ENCODE data around the gene POLR1F. TPM values are rescaled to one million over a fixed set of nuclear protein-coding genes. Genes with fewer than 3 reads are reported as not detected.

POLR1F gene
- total and polyA plus RNA-seq, 2 of the 4 experiments (the other 2 are of a cell fraction): 6.8 to 16.1 TPM

DNA sequence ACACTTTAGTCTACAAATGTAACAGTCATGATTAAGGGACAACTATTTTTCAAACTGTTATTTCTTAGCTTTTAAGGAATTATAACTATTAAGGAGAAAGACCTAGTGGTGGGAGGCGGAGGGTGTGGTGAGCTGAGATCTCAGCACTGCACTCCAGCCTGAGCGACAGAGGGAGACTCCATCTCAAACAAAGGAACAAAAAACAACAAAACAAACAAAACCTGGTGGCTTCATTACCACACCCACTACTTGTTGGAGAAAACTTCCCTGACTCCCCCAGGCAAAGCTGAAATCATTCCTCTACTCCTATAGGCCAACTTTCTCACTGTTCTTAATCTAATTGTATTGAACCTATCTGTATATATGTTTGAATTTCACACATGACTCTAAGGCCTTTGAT is 3.2 kb downstream of the POLR1F start:
- in situ Hi-C loops (cut with MboI; ENCODE audit: low sequenced_read_pairs): no loop called here
- no peak overlapping the region for H3K56ac ChIP-seq (ENCODE audit: extremely low read depth, insufficient read depth, low read length)
- H4K91ac ChIP-seq (ENCODE audit: insufficient read depth, low read depth, low read length): no peak overlapping the region
- H3K4me1 ChIP-seq (ENCODE audit: control insufficient read depth, insufficient read depth, low read length): no peaks in the 10 kb centered on the region
- intact Hi-C loops (cut with micrococcal nuclease): no loop called here
- no peak overlapping the region for H2BK15ac ChIP-seq (ENCODE audit: low read depth, low read length)
- H3K9me1 ChIP-seq (ENCODE audit: insufficient read depth, low read length): no peaks in the 10 kb centered on the region
- H4K20me1 ChIP-seq (ENCODE audit: insufficient read depth, low read length): no peaks in the 10 kb centered on the region
- dilution Hi-C loops (cut with HindIII; ENCODE audit: low sequenced_read_pairs, unreplicated experiment): no loop called here
- no peak overlapping the region for H3K4ac ChIP-seq (ENCODE audit: low read depth, low read length)
- H4K5ac ChIP-seq (ENCODE audit: low read depth, low read length): no peak overlapping the region
- no CpG with 5 or more reads among the region's 2 CpGs for WGBS, 2 experiments (ENCODE audit: extremely low coverage in 2 of 2, insufficient read length in 1 of 2)
- no peaks in the 10 kb centered on the region for H3K27me3 ChIP-seq (ENCODE audit: control insufficient read depth, insufficient read depth, low read length)
- no peak overlapping the region for H3K4me2 ChIP-seq (ENCODE audit: low read depth, low read length)
- no peak overlapping the region for H3K4me3 ChIP-seq (ENCODE audit: insufficient read depth, low read depth, low read length)
- H2BK5ac ChIP-seq (ENCODE audit: low read depth, low read length, poor library complexity, severe bottlenecking): no peak overlapping the region
- no TSS peak for BruUV-seq (replicated peaks)
- H3K9ac ChIP-seq (ENCODE audit: low read depth, low read length): no peak overlapping the region
- ATAC-seq (ENCODE audit: low read depth): no peak
- ChIA-PET CTCF (interaction anchor here (1.6 kb wide), 1 partner anchor 892 kb away, joined by 3 read pairs; no protein-coding TSS in a partner anchor), POLR2A (ENCODE audit: unreplicated experiment) (no interaction called here)
- no peak for DNase-seq
- no peaks in the 10 kb centered on the region for H3K9me3 ChIP-seq (ENCODE audit: control insufficient read depth, insufficient read depth, low read length)
- H2BK120ac ChIP-seq (ENCODE audit: low read depth, low read length): no peak overlapping the region
- H3K27ac ChIP-seq (ENCODE audit: insufficient read depth, low read length): no peak overlapping the region
- no peak overlapping the region for H3K14ac ChIP-seq (replicated peaks; ENCODE audit: low read depth, low read length)
- H2AFZ ChIP-seq (replicated peaks; ENCODE audit: low read length, poor library complexity): no peak overlapping the region
- no peak overlapping the region for H4K8ac ChIP-seq (ENCODE audit: low read depth in 2 of 2, low read length in 2 of 2)
- no peak overlapping the region for H2BK20ac ChIP-seq (ENCODE audit: low read depth, low read length)
- H3K36me3 ChIP-seq (ENCODE audit: control insufficient read depth, insufficient read depth, low read length): no peaks in the 10 kb centered on the region
- peaks cover 11 to 27% of the 10 kb centered on the region in 2 experiments for H3K79me1 ChIP-seq (ENCODE audit: low read depth in 1 of 2, low read length in 2 of 2)
- no peak overlapping the region for H3K23ac ChIP-seq (ENCODE audit: low read depth, low read length)
- no peak overlapping the region for H3K18ac ChIP-seq (ENCODE audit: low read depth, low read length)
- no peak overlapping the region for H2AK5ac ChIP-seq (ENCODE audit: low read depth, low read length)
- no peak overlapping the region for H2AK9ac ChIP-seq (replicated peaks; ENCODE audit: low read depth, low read length, poor library complexity)
- TF ChIP-seq MAZ (IDR thresholded peaks at IDR 0.05; ENCODE audit: borderline replicate concordance, low read depth, low read length) (no peak), CEBPB (IDR thresholded peaks at IDR 0.05; ENCODE audit: low read depth, low read length) (no peak), BHLHE40 (IDR thresholded peaks at IDR 0.05; ENCODE audit: low read depth, low read length) (no peak), MAFK (IDR thresholded peaks at IDR 0.05; ENCODE audit: low read depth, low read length) (no peak), MXI1 (IDR thresholded peaks at IDR 0.05; ENCODE audit: borderline replicate concordance, low read depth, low read length) (no peak), NFE2L2 (IDR thresholded peaks at IDR 0.05; ENCODE audit: low read depth, low read length) (no peak), RCOR1 (IDR thresholded peaks at IDR 0.05; ENCODE audit: insufficient replicate concordance, low read length) (no peak), FOS (IDR thresholded peaks at IDR 0.05; ENCODE audit: low read depth, low read length) (no peak), CHD1 (IDR thresholded peaks at IDR 0.05; ENCODE audit: low read depth, low read length) (no peak), POLR2A (IDR thresholded peaks at IDR 0.05; ENCODE audit: low read depth, low read length) (no peak), RAD21 (IDR thresholded peaks at IDR 0.05; ENCODE audit: low read length) (no peak), SMC3 (IDR thresholded peaks at IDR 0.05; ENCODE audit: low read depth, low read length) (no peak), RFX5 (IDR thresholded peaks at IDR 0.05; ENCODE audit: low read depth, low read length) (no peak)
- TF ChIP-seq, protein P1, sequence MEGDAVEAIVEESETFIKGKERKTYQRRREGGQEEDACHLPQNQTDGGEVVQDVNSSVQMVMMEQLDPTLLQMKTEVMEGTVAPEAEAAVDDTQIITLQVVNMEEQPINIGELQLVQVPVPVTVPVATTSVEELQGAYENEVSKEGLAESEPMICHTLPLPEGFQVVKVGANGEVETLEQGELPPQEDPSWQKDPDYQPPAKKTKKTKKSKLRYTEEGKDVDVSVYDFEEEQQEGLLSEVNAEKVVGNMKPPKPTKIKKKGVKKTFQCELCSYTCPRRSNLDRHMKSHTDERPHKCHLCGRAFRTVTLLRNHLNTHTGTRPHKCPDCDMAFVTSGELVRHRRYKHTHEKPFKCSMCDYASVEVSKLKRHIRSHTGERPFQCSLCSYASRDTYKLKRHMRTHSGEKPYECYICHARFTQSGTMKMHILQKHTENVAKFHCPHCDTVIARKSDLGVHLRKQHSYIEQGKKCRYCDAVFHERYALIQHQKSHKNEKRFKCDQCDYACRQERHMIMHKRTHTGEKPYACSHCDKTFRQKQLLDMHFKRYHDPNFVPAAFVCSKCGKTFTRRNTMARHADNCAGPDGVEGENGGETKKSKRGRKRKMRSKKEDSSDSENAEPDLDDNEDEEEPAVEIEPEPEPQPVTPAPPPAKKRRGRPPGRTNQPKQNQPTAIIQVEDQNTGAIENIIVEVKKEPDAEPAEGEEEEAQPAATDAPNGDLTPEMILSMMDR (conservative IDR thresholded peaks at IDR 0.05; ENCODE audit: low read depth, low read length): no peak
- TF ChIP-seq, protein P2, sequence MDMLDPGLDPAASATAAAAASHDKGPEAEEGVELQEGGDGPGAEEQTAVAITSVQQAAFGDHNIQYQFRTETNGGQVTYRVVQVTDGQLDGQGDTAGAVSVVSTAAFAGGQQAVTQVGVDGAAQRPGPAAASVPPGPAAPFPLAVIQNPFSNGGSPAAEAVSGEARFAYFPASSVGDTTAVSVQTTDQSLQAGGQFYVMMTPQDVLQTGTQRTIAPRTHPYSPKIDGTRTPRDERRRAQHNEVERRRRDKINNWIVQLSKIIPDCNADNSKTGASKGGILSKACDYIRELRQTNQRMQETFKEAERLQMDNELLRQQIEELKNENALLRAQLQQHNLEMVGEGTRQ (IDR thresholded peaks at IDR 0.05; ENCODE audit: low read depth, low read length): no peak
- TF ChIP-seq, protein P3, sequence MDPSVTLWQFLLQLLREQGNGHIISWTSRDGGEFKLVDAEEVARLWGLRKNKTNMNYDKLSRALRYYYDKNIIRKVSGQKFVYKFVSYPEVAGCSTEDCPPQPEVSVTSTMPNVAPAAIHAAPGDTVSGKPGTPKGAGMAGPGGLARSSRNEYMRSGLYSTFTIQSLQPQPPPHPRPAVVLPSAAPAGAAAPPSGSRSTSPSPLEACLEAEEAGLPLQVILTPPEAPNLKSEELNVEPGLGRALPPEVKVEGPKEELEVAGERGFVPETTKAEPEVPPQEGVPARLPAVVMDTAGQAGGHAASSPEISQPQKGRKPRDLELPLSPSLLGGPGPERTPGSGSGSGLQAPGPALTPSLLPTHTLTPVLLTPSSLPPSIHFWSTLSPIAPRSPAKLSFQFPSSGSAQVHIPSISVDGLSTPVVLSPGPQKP (IDR thresholded peaks at IDR 0.05; ENCODE audit: borderline replicate concordance, low read depth, low read length): no peak

Data from IMR-90 (cell line).